ENCODE data around the gene UROS.

Gene UROS

DNA sequence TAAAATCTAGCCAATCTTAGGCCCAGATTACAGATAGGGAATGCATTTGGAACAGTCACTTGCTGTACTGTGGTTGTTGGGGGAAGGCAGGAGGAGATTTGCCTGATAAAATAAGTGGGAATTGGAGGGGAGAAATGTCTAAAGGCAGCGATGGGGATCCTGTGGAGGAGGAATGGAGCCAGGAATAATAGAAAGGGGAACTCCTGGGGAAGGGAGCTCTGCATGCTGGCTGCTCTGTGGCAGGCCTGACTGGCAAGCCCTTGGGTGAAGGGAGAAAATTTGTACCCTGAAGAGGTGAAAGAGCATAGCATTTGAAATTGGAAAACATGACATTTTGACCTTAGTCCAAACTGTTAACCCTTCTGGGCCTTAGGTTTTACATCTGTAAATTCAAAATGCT is 61.1 kb downstream of the UROS start:
- DNase-seq: no peak

DNA sequence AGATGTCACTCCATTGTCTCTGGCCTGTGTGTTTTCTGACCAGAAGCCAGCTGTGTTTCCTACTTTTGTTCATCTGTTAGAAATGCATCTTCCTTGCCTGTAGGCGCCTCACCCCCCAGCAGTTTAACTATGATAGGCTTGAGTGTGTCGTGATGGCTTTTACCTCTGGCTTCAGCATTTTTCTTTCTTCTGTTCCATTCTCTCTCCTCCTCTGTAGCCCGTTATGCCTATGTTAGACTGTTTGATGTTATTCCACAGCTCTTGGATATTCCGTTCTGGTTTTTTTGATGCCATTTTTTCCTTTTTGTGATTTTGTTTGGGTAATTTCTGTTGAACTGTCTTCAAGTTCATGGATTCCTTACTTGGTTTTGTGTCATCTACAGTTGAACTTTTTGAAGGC is 65.3 kb downstream of the UROS start:
- DNase-seq: no peak

DNA sequence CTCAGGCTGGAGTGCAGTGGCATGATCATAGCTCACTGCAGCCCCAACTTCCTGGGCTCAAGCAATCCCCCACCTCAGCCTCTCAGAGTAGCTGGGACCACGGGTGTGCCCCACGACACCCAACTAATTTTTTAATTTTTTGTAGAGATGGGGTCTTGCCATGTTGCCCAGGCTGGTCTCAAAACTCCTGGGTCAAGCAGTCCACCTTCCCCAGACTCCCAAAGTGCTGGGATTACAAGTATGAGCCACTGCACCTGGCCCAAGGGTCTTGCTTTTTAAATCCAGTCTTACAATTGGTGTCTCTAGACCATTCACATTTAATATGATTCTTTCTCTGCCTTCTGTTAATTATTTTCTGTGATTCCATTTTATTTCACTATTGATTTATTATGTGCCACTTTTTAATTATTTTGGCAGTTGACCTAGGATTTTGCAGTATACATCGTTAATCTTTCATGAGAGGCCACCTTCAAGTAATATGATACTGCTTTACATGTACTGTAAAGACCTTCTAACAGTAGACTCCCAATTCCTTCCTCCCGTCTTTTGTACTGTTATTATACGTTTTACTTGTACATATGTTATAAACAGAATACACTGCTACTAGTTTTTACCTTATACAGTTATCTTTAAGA is 66.1 kb downstream of the UROS start:
- no peak for DNase-seq

DNA sequence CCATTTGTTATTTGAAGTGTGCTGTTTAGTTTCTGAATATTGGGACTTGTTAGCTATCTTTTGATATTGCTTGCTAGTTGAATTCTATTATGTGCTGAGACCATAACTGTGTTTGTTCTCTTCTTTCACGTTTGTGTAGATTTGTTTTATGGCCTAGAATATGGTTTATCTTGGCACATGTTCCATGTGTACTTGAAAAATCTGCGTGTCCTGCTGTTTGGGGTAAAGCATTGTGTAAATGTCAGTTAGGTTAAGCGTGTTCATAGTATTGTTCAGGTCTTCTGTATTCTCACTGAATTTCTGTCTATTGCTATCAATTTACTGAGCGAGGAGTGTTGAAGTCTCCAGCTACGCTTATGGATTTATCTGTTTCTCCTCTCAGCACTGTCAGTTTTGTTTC is 66.9 kb downstream of the UROS start:
- DNase-seq: no peak

DNA sequence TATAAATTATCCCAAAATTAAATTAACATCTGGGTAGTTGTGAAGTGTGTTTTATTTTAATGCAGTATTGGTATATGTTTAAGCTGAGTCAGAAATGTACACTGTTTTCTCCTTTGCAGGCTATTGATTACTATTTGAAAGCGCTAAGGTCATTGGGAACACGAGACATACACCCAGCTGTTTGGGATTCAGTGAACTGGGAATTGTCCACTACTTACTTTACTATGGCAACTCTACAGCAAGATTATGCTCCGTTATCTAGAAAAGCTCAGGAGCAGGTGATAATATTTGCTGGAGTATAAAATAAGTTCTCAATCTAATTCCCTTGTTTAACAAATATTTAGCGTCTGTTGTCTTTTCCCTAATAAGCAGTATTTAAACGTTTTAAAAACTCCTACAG is 75.6 kb downstream of the UROS start:
- DNase-seq: no peak

DNA sequence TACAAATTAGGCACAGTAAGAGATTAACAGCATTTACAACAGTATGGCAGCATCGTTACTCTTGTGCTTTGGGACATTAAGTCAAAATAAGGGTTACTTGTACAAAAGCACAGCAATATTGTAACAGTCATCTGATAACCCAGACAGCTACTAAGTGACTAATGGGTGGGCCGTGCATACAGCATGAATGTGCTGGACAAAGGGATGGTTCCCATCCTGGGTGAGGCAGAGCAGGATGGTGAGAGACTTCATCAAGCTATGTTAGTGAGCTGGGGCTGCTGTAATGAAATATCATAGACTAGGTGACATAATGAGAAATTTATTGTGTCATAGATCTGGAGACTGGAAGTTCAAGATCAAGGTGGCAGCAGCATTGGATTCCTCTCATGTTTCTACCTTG is 78.1 kb downstream of the UROS start:
- no peak for DNase-seq

DNA sequence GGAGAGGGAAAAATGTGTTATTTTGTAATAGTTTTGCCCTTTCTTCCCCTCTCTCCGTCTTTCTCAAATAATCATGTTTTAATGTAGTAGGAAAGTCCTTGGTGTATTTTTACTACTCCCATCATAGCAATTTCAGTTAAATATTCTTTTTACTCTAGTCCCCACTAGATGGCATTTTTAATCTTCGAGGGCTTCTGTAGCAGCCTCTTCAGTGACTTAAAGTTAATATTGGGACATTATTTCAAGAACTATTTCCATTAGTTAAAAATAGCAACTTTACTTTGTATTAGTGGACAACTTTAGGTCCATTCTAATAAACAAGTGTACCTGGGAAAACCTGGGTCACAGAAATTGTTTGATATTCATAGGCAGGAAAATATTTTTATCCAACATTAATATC is 80.6 kb downstream of the UROS start:
- DNase-seq: no peak

DNA sequence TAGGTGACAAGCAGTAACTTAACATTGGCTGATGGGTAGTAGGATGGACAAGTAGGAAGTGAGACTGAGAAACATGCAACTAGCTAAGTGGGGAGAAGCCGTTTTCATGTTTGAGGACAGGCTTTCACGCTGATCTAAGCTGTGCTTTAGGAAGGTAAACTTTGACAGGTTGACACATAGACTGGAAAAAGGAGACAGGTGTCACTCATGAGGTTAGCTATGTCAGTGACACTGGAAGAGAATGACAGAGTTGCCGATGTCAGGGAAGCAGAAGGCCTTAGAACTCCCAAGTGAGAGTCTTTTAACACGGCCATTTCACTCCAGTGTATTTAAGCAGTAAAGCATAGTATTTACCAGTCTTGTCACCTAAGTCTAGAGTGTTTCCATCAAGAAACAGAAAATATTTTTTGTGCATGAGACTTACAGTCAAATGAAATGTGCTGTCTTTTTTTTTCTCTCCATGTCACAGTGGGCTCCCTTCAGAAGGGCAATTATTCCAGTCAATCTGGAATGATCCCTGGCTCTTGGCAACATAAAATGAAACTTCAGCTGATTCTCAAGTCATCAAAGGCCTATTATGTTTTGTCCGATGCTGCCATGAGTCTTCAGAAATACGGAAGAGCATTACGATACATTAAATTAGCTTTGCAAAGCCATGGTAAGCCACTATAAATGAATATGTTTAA is 82.9 kb downstream of the UROS start:
- no peak for DNase-seq

Data from stimulated activated CD4-positive, alpha-beta T cell treated with anti-CD3 and anti-CD28 coated beads, Interleukin-12 subunit alpha, Interleukin-12 subunit beta, amount 100 ng/mL, for 4 hours (primary cell).